HL-60 (cell line): ENCODE results near the gene SMPDL3A.

Experiments
- GABPA ChIP-seq: IDR thresholded peaks from 2 replicates; pipeline ENCODE4 v1.6.1; 2012; ENCODE audit warnings: low read depth
- POLR2AphosphoS5 ChIP-seq: IDR thresholded peaks from 2 replicates; pipeline ENCODE4 v1.6.1; 2012; ENCODE audit warnings: low read depth
- TF ChIP-seq, protein P1 (sequence below): IDR thresholded peaks from one replicate; pipeline ENCODE4 v1.5.1; 2011; ENCODE audit warnings: low read length, control low read depth, inconsistent platforms; ENCODE audit not compliant: insufficient read depth
- TF ChIP-seq, protein P2 (sequence below): IDR thresholded peaks from 2 replicates; pipeline ENCODE4 v1.6.1; 2012; ENCODE audit warnings: low read depth; ENCODE audit not compliant: insufficient replicate concordance

DNA sequence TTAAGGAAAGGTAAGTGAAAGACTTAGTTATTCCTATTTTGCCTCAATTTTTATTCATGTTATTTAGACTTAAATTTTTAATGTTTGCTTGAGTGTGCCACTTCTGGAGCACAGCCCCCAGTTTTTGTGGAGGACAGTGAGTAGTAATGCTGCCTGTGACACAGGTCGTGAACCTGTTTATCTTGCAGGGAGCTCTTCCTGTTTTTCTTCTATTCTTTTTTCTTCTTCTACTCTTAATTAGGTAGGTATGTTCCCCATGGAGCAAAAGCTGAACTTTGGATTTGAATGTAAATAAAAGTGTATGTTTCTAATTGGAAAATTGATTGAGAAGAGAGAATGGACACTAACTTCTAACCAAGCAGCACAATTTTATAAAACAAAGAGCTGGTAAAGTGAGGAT, 12.3 kb downstream of the SMPDL3A start:
- TF ChIP-seq, protein P1, sequence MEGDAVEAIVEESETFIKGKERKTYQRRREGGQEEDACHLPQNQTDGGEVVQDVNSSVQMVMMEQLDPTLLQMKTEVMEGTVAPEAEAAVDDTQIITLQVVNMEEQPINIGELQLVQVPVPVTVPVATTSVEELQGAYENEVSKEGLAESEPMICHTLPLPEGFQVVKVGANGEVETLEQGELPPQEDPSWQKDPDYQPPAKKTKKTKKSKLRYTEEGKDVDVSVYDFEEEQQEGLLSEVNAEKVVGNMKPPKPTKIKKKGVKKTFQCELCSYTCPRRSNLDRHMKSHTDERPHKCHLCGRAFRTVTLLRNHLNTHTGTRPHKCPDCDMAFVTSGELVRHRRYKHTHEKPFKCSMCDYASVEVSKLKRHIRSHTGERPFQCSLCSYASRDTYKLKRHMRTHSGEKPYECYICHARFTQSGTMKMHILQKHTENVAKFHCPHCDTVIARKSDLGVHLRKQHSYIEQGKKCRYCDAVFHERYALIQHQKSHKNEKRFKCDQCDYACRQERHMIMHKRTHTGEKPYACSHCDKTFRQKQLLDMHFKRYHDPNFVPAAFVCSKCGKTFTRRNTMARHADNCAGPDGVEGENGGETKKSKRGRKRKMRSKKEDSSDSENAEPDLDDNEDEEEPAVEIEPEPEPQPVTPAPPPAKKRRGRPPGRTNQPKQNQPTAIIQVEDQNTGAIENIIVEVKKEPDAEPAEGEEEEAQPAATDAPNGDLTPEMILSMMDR, result no peak
- TF ChIP-seq POLR2AphosphoS5, result no peak
- TF ChIP-seq GABPA, result no peak
- TF ChIP-seq, protein P2, sequence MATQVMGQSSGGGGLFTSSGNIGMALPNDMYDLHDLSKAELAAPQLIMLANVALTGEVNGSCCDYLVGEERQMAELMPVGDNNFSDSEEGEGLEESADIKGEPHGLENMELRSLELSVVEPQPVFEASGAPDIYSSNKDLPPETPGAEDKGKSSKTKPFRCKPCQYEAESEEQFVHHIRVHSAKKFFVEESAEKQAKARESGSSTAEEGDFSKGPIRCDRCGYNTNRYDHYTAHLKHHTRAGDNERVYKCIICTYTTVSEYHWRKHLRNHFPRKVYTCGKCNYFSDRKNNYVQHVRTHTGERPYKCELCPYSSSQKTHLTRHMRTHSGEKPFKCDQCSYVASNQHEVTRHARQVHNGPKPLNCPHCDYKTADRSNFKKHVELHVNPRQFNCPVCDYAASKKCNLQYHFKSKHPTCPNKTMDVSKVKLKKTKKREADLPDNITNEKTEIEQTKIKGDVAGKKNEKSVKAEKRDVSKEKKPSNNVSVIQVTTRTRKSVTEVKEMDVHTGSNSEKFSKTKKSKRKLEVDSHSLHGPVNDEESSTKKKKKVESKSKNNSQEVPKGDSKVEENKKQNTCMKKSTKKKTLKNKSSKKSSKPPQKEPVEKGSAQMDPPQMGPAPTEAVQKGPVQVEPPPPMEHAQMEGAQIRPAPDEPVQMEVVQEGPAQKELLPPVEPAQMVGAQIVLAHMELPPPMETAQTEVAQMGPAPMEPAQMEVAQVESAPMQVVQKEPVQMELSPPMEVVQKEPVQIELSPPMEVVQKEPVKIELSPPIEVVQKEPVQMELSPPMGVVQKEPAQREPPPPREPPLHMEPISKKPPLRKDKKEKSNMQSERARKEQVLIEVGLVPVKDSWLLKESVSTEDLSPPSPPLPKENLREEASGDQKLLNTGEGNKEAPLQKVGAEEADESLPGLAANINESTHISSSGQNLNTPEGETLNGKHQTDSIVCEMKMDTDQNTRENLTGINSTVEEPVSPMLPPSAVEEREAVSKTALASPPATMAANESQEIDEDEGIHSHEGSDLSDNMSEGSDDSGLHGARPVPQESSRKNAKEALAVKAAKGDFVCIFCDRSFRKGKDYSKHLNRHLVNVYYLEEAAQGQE, result no peak
